ENCODE data around the gene TADA2B.

TADA2B gene

GRCh38 chr4:7007142-7007907, 35.8 kb upstream of the TADA2B start:
- no peak for TF ChIP-seq CTCF (conservative IDR thresholded peaks at IDR 0.05; ENCODE audit: low read depth)
- peak overlapping the region; percentile 55 for H3K27ac ChIP-seq
- no peak for DNase-seq (ENCODE audit: low spot score)
- CTCF ChIA-PET, result no interaction called here
- POLR2A ChIA-PET (ENCODE audit: low non-redundant PET), result interaction anchor here (0.6 kb wide), 1 partner anchor 18 kb away, joined by 3 read pairs; no protein-coding TSS in a partner anchor

DNA sequence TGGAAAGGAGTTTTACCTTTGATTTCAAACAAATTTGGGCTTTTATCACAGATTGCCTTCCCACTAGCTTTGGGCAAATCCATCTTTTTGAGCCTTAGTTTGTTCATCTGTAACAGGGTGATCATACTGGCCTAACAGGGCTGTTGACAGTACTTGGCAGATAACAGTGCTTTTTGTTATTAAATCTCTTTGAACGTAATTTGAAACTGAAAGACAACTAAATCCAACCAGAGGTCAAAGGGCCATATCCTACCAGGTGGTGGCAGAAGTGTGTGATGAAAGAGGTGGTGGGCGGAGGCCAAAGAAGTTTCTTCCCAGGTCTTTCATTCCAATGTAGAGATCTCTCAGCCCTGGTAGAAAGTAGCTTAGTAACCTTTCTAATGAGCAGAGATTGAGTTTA, 35.2 kb upstream of the TADA2B start:
- TF ChIP-seq CTCF (conservative IDR thresholded peaks at IDR 0.05; ENCODE audit: low read depth), result no peak
- no peak for DNase-seq (ENCODE audit: low spot score)
- H3K27ac ChIP-seq, result peak overlapping the region; percentile 55
- ChIA-PET POLR2A (ENCODE audit: low non-redundant PET) (interaction anchor here (0.6 kb wide), 1 partner anchor 18 kb away, joined by 3 read pairs; no protein-coding TSS in a partner anchor), CTCF (no interaction called here)

GRCh38 chr4:7009564-7009963, 33.6 kb upstream of the TADA2B start:
- no peak for TF ChIP-seq CTCF (conservative IDR thresholded peaks at IDR 0.05; ENCODE audit: low read depth)
- H3K27ac ChIP-seq, result no peak overlapping the region
- ChIA-PET CTCF (interaction anchor here (0.7 kb wide), 1 partner anchor 34 kb away, joined by 4 read pairs; the partner anchor contains the start of gene TADA2B), POLR2A (ENCODE audit: low non-redundant PET) (no interaction called here)
- DNase-seq (ENCODE audit: low spot score), result no peak

DNA sequence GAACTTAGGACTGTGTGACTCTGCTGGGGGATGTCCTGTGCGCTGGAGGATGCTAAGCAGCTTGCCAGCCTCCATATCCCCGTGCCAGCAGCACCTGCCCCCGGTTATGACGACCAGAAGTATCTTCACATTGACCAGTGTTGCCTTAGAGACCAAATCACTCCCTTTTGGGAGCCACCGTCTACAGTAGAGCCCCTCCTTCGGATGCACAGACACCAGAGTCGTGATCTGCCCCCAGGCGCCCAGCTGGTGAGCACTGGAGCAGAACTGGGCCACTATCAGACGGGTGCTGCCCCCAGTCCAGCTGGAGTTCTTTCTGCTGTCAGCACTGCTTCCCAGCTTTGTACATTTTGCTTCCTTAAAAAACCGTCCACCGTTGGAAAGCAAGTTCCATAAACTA, 30.0 kb upstream of the TADA2B start:
- POLR2A ChIA-PET (ENCODE audit: low non-redundant PET), result no interaction called here

GRCh38 chr4:7014815-7015214, 28.4 kb upstream of the TADA2B start:
- ChIA-PET CTCF (no interaction called here), POLR2A (ENCODE audit: low non-redundant PET) (no interaction called here)
- DNase-seq (ENCODE audit: low spot score), result no peak
- no peak overlapping the region for H3K27ac ChIP-seq
- TF ChIP-seq CTCF (conservative IDR thresholded peaks at IDR 0.05; ENCODE audit: low read depth), result no peak

More for the DNA sequence above, 30.0 kb upstream of the TADA2B start:
- no peak overlapping the region; the same call in 1 of the 2 replicates for H3K27ac ChIP-seq
- DNase-seq (ENCODE audit: low spot score), result no peak
- no peak for TF ChIP-seq CTCF (conservative IDR thresholded peaks at IDR 0.05; ENCODE audit: low read depth)
- CTCF ChIA-PET, result interaction anchor here (0.8 kb wide), 1 partner anchor 82 kb away, joined by 6 read pairs; no protein-coding TSS in a partner anchor

GRCh38 chr4:7015383-7016035, 27.7 kb upstream of the TADA2B start:
- ChIA-PET POLR2A (ENCODE audit: low non-redundant PET) (no interaction called here), CTCF (no interaction called here)
- peak overlapping the region; percentile 6; the same call in 1 of the 2 replicates for H3K27ac ChIP-seq
- TF ChIP-seq CTCF (conservative IDR thresholded peaks at IDR 0.05; ENCODE audit: low read depth), result no peak
- DNase-seq (ENCODE audit: low spot score), result no peak

All from RWPE1 (cell line).